Neutrophil (primary cell): ENCODE measurements around the gene EXOC6B.

ENCODE experiments used
- H3K27ac ChIP-seq: fragments of 200-600 bp; sonication (generic); 2 replicates; pipeline ENCODE4 v1.5.1; 2016; ENCODE audit warnings: mild to moderate bottlenecking, moderate library complexity
- H3K27me3 ChIP-seq: fragments of 200-600 bp; sonication (generic); 2 replicates; pipeline ENCODE4 v1.6.0; 2016; ENCODE audit warnings: mild to moderate bottlenecking
- H3K36me3 ChIP-seq: fragments of 200-600 bp; sonication (generic); 2 replicates; pipeline ENCODE4 v1.5.1; 2017
- H3K4me1 ChIP-seq, 2 experiments: fragments of 200-600 bp in 1 of 2; sonication (generic) in 1 of 2; 1 replicate in 1 of 2; 2 replicates in 1 of 2; pipeline versions ENCODE4 v1.5.1 to v1.6.1; 2013 to 2016; ENCODE audit warnings: low read depth in 1 of 2, low read length in 1 of 2, mild to moderate bottlenecking in 1 of 2, moderate library complexity in 1 of 2; ENCODE audit not compliant: control insufficient read depth in 1 of 2, insufficient read depth in 1 of 2
- H3K4me3 ChIP-seq, 2 experiments: fragments of 200-600 bp in 1 of 2; sonication (generic) in 1 of 2; 1 replicate in 1 of 2; 2 replicates in 1 of 2; pipeline ENCODE4 v1.5.1; 2013 to 2016; ENCODE audit warnings: low read depth in 1 of 2, low read length in 1 of 2, mild to moderate bottlenecking in 1 of 2, moderate library complexity in 1 of 2
- H3K9me3 ChIP-seq: fragments of 200-600 bp; sonication (generic); 2 replicates; pipeline ENCODE4 v1.5.1; 2016
- CTCF ChIP-seq: fragments of 200-600 bp; sonication (generic); IDR thresholded peaks from 2 replicates; pipeline ENCODE4 v1.5.1; 2016; ENCODE audit warnings: antibody characterized with exemption

EXOC6B gene

DNA sequence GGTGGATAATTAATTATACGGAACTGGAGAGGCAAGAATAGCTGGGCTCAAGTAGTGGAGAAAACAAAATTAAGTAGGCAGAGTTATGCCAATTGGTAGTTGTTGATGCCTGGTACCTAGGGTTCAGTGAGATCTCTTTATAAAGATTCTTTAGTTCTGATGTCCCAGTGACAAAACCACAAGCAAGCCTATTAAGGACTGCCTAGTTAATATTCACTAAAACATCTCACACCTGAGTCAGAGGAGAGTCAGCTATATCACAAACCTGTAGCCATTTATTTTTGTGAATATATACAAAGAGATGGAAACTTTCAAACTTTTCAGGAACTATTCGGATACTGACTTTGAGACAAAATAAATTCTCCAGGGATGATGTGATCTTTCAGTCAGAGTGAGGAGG lies 464.3 kb downstream of the EXOC6B start:
- no peak for TF ChIP-seq CTCF
- no peak overlapping the region for H3K4me3 ChIP-seq
- H3K36me3 ChIP-seq: no peaks in the 10 kb centered on the region
- H3K9me3 ChIP-seq: no peaks in the 10 kb centered on the region
- no peaks in the 10 kb centered on the region for H3K27me3 ChIP-seq
- no peak overlapping the region for H3K27ac ChIP-seq
- no peaks in the 10 kb centered on the region for H3K4me1 ChIP-seq

DNA sequence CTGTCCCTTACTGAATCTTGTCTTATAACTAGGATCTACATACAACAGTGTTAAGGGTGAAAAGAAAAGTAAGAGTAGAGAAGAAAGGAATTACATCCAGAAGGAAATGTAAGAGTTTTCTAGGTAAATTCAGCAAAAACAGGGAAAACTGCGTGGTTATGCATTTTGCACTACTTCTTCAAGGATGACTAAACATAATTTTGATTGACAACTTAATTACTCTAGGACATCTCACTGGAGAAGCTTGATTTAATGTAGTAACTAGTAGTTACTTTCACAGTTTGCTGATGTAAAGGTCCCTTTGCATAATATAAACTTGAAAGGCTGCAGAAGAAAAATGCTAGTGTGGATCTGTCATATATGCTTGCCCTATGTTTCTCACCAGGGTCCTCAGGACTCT lies 464.8 kb downstream of the EXOC6B start:
- H3K4me1 ChIP-seq: no peaks in the 10 kb centered on the region
- no peak for TF ChIP-seq CTCF
- H3K27me3 ChIP-seq: no peaks in the 10 kb centered on the region
- H3K27ac ChIP-seq: no peak overlapping the region
- H3K36me3 ChIP-seq: no peaks in the 10 kb centered on the region
- no peak overlapping the region for H3K4me3 ChIP-seq
- H3K9me3 ChIP-seq: no peaks in the 10 kb centered on the region

GRCh38 chr2:72350852-72351251 lies 475.0 kb downstream of the EXOC6B start:
- Histone ChIP-seq H3K4me3 (no peak overlapping the region), H3K4me1 (no peaks in the 10 kb centered on the region), H3K27me3 (no peaks in the 10 kb centered on the region), H3K27ac (no peak overlapping the region), H3K36me3 (no peaks in the 10 kb centered on the region), H3K9me3 (no peaks in the 10 kb centered on the region)
- no peak for TF ChIP-seq CTCF

GRCh38 chr2:72349016-72349415 lies 476.8 kb downstream of the EXOC6B start:
- Histone ChIP-seq H3K4me3 (no peak overlapping the region), H3K4me1 (no peaks in the 10 kb centered on the region), H3K27me3 (no peaks in the 10 kb centered on the region), H3K27ac (no peak overlapping the region), H3K9me3 (no peaks in the 10 kb centered on the region), H3K36me3 (no peaks in the 10 kb centered on the region)
- TF ChIP-seq CTCF: no peak

- H3K4me1 ChIP-seq: no peaks in the 10 kb centered on the region
- H3K27me3 ChIP-seq: no peaks in the 10 kb centered on the region
- no peaks in the 10 kb centered on the region for H3K9me3 ChIP-seq
- no peaks in the 10 kb centered on the region for H3K36me3 ChIP-seq
- no peak for TF ChIP-seq CTCF
- H3K4me3 ChIP-seq: no peak overlapping the region
- no peak overlapping the region for H3K27ac ChIP-seq
These were observed 478.8 kb downstream of the EXOC6B start for GRCh38 chr2:72347081-72347480.

DNA sequence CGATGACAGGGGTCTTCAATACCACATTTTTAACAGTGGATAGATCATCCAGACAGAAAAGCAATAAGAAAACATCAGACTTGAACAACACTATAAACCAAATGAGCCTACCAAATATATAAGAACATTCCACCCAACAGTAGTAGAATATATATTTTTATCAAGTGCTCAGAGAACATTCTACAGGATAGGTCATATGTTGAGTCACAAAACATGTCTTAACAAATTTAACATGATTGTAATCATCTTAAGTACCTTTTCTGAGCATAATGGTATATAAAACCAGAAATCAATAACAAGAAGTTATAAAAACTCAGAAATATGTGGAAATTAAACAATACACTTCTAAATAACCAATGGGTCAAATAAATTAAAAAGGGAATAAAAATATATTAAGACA lies 484.2 kb downstream of the EXOC6B start:
- no peak overlapping the region for H3K27ac ChIP-seq
- no peaks in the 10 kb centered on the region for H3K36me3 ChIP-seq
- no peaks in the 10 kb centered on the region for H3K9me3 ChIP-seq
- no peak for TF ChIP-seq CTCF
- H3K4me3 ChIP-seq: no peak overlapping the region
- H3K4me1 ChIP-seq: no peaks in the 10 kb centered on the region
- H3K27me3 ChIP-seq: no peaks in the 10 kb centered on the region
